ENCODE measurements around the gene CDC42EP4.

DNA sequence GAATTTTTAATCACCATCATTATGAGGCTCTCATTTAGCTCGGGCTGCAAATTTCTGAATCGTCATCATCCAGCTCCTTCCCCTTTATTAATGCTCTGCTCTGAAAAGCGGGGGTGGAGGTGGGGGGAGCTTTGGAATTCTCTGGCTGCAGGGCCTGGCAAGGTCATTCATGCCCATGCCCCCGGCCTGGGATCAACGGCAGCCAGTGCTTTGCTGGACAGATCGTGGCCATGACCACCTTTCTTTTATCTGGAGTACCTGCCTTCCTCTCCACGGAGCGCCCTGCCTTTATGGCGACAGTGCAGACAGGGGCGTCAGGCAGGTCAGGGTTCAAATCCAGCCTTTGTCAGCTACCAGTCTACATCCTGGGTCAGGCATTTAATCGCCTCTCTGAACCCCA, 45.0 kb downstream of the CDC42EP4 start:
- TF ChIP-seq, protein P1, sequence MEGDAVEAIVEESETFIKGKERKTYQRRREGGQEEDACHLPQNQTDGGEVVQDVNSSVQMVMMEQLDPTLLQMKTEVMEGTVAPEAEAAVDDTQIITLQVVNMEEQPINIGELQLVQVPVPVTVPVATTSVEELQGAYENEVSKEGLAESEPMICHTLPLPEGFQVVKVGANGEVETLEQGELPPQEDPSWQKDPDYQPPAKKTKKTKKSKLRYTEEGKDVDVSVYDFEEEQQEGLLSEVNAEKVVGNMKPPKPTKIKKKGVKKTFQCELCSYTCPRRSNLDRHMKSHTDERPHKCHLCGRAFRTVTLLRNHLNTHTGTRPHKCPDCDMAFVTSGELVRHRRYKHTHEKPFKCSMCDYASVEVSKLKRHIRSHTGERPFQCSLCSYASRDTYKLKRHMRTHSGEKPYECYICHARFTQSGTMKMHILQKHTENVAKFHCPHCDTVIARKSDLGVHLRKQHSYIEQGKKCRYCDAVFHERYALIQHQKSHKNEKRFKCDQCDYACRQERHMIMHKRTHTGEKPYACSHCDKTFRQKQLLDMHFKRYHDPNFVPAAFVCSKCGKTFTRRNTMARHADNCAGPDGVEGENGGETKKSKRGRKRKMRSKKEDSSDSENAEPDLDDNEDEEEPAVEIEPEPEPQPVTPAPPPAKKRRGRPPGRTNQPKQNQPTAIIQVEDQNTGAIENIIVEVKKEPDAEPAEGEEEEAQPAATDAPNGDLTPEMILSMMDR (IDR thresholded peaks at IDR 0.05 in 8 of 11, conservative IDR thresholded peaks at IDR 0.05 in 3 of 11), result no peak
- no peak for TF ChIP-seq POLR2A (IDR thresholded peaks at IDR 0.05)
